NCI-H748 (cell line): Measurements from ENCODE around the gene KCNQ1.

Source experiments
- DNase-seq: peaks from one replicate; lab custom pipeline; 2025; ENCODE audit not compliant: unreplicated experiment; lab: John Stamatoyannopoulos, UW

The KCNQ1 gene

GRCh38 chr11:2774173-2775082 is 329.6 kb downstream of the KCNQ1 start:
- no peak for DNase-seq

DNA sequence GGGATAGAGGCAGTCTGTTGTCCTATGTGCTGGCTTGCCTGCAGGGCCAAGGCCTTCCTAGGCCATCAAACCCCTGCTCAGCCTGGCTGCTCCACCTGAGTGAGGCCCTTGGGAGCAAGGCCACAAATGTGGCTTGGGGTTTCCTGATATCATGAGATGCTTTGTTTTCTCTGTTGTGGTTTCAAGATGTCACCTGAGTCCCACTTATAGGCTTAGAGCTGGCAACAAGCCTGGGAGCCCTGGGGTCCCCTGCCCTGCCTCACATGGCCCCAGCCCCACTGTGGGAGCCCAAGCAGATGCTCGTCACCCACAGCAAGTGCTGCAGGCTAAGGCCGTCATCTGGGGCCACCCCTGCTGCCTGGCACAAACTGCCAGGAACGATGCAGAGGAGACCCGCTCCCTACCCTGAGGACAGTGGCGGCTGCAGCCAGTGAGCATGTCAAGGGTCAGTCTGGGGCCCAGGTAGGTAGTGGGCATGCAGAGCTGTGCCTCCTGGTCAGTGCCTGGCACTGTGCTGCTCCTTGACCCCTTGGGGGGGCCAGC is 330.3 kb downstream of the KCNQ1 start:
- DNase-seq = no peak

DNA sequence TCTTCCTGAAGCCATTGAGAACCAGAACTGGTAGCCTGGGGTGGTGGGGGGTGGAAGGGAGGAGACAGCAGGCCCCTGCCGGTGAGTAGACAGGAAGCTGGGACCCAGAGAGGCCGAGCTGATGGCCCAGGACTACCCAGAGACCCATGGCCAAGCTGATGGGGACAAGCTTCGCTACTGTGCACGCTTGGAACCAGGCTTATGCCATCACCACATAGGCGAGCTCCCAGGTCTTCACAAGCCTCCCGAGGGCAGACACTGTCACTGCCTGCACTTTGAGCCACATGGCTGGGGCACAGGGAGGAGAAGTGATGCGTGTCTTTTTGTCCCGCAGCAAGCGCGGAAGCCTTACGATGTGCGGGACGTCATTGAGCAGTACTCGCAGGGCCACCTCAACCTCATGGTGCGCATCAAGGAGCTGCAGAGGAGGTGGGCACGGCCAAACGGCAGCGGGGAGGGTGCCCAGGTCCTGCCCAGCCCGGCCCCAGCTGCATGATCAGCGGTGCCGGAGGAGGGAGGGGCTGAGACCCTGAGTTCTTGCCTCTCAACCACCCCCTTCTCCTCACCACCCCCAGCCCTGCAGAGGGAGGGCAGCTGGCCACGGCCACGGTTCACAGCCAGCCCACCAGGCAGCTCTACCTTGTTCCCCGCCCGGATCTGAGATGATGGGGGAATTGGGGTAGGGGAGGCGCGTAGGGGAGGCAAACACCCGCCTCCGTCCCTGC is 331.0 kb downstream of the KCNQ1 start:
- no peak for DNase-seq

DNA sequence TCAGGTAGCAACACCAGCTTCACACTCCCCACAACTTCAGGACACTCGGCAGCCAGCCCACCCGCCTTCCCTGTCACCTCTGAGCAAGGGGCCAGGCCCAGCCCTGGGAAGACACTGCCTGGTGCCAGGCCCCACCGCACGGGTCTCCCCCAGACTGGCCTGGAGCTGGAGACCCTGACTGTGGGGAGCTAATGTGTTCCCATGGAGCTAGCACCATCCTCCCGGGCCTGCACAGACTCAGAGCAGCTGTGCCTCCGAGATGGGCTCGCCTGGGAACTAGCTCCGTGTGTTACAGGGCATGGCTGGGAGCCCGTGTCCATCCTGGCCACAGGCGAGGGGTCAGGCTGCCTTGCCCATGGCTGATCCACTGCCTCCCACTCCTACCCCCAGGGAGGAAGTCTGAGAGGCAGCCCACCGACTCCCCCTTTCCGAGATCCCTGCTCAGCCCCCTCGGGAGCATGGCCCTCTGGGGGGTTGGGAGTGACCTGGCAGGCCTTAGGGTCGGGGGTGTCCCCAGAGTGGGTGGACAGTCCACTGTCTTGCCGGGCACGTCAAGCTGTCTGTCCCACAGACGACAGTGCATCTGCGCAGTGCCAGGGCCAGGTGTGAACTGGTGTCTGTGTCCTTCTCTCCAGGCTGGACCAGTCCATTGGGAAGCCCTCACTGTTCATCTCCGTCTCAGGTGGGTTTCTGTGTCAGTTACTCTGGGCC is 331.7 kb downstream of the KCNQ1 start:
- no peak for DNase-seq

- no peak for DNase-seq
These were observed 332.6 kb downstream of the KCNQ1 start for GRCh38 chr11:2777386-2777785.

DNA sequence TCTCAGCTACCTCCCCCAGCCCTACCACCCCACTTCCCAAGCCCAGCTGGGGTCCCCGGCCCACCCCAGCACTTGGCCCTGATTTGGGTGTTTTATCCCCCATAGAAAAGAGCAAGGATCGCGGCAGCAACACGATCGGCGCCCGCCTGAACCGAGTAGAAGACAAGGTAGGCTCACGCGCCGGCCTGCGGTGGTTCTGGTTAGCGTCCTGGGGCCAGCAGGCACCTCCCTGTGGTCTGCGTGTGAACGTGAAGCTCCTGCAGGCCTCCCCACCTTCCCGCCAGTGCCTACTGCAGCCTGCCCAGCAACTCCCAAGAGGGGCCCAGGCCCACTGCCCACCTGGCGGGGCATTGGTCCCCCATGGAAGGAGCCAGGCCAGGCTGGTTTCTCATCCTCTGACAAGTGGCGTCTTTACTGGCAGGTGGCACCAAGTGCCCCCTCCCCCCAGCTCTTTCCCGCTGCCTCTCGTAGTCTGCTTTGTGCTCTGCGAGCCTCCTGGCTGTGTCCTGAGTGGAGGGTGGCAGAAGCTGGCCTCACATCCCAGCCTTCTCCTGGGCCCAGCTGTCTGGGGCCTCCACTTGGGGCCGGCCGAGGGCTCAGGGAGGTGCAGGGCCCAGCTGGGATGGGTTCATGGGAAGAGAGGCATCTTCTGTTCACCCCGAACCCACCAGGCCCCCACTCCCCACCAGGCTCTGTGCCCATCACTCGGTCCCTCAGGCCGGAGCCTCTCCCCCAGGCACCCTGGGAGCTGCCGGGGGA is 333.2 kb downstream of the KCNQ1 start:
- no peak for DNase-seq

- DNase-seq = peak; percentile 38
These were observed 334.1 kb downstream of the KCNQ1 start for GRCh38 chr11:2778630-2779498.

DNA sequence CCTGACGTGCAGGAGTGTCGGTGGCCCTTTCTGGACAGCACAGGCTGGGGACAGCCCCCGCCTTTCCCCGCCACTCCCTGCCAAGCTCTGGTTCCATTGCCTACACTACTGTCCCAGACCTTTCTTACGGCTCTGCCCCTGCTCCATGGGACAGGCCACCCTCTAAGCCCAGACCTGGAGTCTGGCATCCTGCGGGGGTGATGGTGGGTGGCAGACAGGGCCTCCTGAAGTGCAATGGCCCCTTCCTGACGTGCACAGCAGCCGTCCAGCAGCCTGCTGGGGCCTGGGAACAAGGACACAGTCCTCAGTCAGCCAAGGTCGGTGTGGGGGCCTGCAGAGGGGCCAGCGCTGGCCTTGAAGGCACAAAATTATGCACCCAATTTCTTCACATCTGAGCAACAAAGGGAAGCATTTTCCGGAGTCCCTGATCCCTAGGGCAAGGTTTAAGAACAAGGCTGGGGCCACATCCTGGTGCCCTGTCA is 334.7 kb downstream of the KCNQ1 start:
- DNase-seq = no peak

DNA sequence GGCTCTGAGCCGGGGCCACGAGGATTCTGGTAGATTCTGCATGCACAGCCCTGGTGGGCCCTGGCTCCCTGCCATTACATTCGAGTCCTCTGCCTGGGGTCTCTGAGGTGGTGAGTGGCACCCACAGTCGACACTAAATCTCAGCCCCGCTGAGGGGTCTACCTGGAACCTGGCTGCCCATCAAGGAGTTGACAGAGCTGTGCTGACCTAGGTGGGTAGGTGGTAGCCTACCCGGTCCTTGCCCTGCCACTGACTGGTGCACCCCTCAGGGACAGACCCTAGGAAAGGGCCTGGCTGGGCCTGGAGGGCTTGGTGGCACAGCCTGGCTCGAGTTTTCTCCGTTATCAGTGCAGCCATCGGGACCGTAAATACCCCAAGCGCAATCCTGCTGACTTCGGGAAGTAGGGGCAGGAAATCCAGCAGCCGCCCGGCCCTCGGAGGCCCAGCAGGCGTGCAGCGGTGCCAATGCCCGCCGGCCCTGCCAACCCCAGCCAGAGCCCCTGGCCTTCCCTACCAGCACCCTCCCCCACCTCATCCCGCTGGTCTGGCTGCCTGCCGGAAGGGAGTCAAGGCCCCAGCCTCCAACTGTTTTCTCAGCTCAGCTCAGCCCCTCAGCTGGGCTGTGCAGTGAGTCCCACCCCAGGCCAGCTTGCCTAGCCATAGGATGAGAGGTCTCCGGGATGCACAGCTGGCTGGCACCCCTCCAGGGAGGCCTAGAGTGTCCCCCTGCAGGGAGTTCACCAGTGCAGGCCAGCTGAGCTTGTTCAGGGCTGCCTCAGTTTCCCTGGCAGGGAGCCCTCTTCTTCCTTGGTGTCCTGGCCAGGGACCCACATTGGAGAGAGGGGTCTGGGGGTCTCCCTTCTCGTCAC is 335.4 kb downstream of the KCNQ1 start:
- DNase-seq = no peak

- no peak for DNase-seq
These were observed 336.1 kb downstream of the KCNQ1 start for GRCh38 chr11:2780850-2781407.

DNA sequence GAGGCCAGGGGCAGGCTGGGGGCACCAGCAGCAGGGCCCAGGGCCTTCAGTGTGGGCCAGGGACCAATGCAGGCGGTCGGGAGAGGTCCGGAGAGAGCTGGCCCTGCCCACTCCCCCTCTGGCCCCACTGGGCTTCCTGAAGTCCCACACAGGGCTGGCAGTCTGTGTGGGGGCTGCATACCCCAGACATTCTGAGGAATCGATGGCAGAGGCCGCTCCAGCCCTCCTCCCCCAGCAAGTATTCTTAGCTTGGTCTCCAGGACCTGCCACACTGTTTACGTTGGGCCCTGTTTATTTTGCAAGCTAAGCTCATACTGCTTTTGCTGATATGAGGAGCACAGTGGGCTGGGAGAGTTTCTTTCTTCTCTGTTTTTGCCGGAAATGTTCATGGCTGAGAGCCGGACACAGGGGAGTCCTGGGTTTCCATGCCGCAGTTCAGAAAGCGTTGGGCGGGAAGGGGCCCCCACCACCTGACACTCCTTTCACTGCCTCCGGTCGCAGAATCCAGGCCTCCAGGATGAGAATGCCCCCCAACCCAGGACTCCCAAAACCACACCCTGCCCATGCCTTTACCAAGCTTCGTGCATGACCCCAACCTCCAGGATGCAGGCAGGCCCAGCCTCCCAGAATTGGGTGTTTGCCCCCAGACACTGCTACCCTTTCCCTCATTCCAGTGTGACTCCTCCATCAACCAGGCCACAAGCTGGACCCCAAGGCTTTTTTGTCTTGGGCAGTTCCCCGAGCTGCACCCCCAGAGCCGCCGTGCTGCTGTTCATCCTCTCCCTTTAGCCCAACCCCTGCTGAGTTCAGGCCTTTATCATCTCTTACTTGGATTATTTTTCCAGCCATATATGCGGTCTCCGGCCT is 336.8 kb downstream of the KCNQ1 start:
- no peak for DNase-seq

GRCh38 chr11:2782769-2783168 is 338.0 kb downstream of the KCNQ1 start:
- no peak for DNase-seq

DNA sequence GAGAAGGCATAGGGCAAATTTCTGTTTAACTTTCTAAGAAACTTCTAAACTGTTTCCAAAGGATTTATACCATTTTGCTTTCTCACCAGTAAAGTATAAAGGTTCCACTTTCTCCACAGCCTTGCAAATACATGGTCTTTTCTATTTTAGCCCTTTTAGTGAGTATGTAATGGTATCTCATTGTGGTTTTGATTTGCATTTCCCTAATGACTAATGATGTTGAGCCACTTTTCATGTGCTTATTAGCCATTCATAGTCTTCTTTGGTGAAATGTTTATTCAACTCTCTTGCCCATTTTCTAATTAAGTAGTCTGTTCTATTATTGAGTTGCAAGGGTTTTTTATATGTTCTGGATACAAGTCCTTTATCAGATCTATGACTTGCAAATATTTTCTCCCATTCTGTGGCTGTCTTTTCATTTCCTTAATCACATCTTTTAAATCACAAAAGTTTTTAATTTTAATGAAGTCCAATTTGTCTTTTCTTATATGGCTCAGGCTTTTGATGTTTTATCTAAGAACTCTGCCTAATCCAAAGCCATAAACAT is 338.8 kb downstream of the KCNQ1 start:
- no peak for DNase-seq

- DNase-seq = no peak
These were observed 343.0 kb downstream of the KCNQ1 start for GRCh38 chr11:2787816-2788167.

- no peak for DNase-seq
These were observed 343.6 kb downstream of the KCNQ1 start for GRCh38 chr11:2788168-2789071.

GRCh38 chr11:2789331-2789730 is 344.5 kb downstream of the KCNQ1 start:
- no peak for DNase-seq
